Hepatocyte (in vitro differentiated cells): Measurements from ENCODE around the gene HDAC11. TPM values are rescaled to one million over a fixed set of nuclear protein-coding genes. Genes with fewer than 3 reads are reported as not detected.

ENCODE experiments used
- DNase-seq: peaks from one replicate; pipeline ENCODE4 v3.0.0-alpha.2; 2016; ENCODE audit warnings: low spot score
- H2AFZ ChIP-seq: fragments of 200-600 bp; sonication (generic); 2 replicates; pipeline ENCODE4 v1.6.0; 2016; ENCODE audit warnings: antibody characterized with exemption, mild to moderate bottlenecking
- H3K27ac ChIP-seq: fragments of 200-600 bp; sonication (generic); 2 replicates; pipeline ENCODE4 v1.5.1; 2016; ENCODE audit warnings: mild to moderate bottlenecking
- H3K27me3 ChIP-seq: fragments of 200-600 bp; sonication (generic); 2 replicates; pipeline ENCODE4 v1.6.1; 2016
- H3K36me3 ChIP-seq: fragments of 200-600 bp; sonication (generic); replicated peaks from 2 replicates; pipeline ENCODE4 v1.5.1; 2016; ENCODE audit warnings: low read depth; ENCODE audit not compliant: insufficient read depth
- H3K4me1 ChIP-seq: fragments of 200-600 bp; sonication (generic); 2 replicates; pipeline ENCODE4 v1.5.1; 2016; ENCODE audit warnings: mild to moderate bottlenecking, moderate library complexity; ENCODE audit not compliant: insufficient read depth
- H3K4me2 ChIP-seq: fragments of 200-600 bp; sonication (generic); 2 replicates; pipeline ENCODE4 v1.6.0; 2016
- H3K4me3 ChIP-seq: fragments of 200-600 bp; sonication (generic); 2 replicates; pipeline ENCODE4 v1.5.1; 2016; ENCODE audit warnings: mild to moderate bottlenecking
- H3K79me2 ChIP-seq: fragments of 200-600 bp; sonication (generic); 2 replicates; pipeline ENCODE4 v1.6.0; 2017; ENCODE audit warnings: mild to moderate bottlenecking
- H3K9me2 ChIP-seq: fragments of 200-600 bp; sonication (generic); replicated peaks from 2 replicates; pipeline ENCODE4 v1.6.0; 2017; ENCODE audit warnings: mild to moderate bottlenecking; ENCODE audit not compliant: insufficient read depth
- H3K9me3 ChIP-seq: fragments of 200-600 bp; sonication (generic); 2 replicates; pipeline ENCODE4 v1.5.1; 2016; ENCODE audit warnings: low read depth, mild to moderate bottlenecking
- H4K20me1 ChIP-seq: fragments of 200-600 bp; sonication (generic); 2 replicates; pipeline ENCODE4 v1.6.0; 2016; ENCODE audit warnings: mild to moderate bottlenecking; ENCODE audit not compliant: insufficient read depth, poor library complexity, severe bottlenecking
- CTCF ChIP-seq: fragments of 200-600 bp; sonication (generic); IDR thresholded peaks from 2 replicates; pipeline ENCODE4 v1.5.1; 2016; ENCODE audit warnings: antibody characterized with exemption, mild to moderate bottlenecking; ENCODE audit not compliant: poor library complexity
- EZH2 ChIP-seq: fragments of 200-600 bp; sonication (generic); IDR thresholded peaks from 2 replicates; pipeline ENCODE4 v1.6.1; 2016; ENCODE audit warnings: antibody characterized with exemption, mild to moderate bottlenecking, borderline replicate concordance
- EZH2phosphoT487 ChIP-seq: fragments of 200-600 bp; sonication (generic); IDR thresholded peaks from one replicate; pipeline ENCODE4 v1.6.1; 2018; ENCODE audit warnings: antibody characterized with exemption, mild to moderate bottlenecking, low read depth, moderate library complexity; ENCODE audit not compliant: unreplicated experiment, severe bottlenecking
- WGBS: methylation state at CpG from one replicate; pipeline ENCODE4 v1.1.6; 2016; ENCODE audit warnings: low lambda C conversion rate; ENCODE audit errors: missing lambda C conversion rate; 5-methylcytosine and 5-hydroxymethylcytosine counted together
- polyA plus RNA-seq: library from polyadenylated mRNA; unstranded; fragments of >200 nt; fragmentation: Nextera tagmentation; extraction: Ambion mirVana; gene quantifications from 2 replicates; pipeline ENCODE4 v1.2.1, GENCODE V29; 2016
- total RNA-seq: library from RNA; depleted of rRNA; stranded (reverse); fragments of >200 nt; gene quantifications from 2 replicates; pipeline ENCODE4 v1.2.3, GENCODE V29; 2014

HDAC11 gene
- total and polyA plus RNA-seq, 2 experiments from 2014 or later: 8.4 to 12.3 TPM

GRCh38 chr3:13536832-13537231, 56.7 kb downstream of the HDAC11 start:
- 38% methylated on average over 8 of the region's 8 CpGs for WGBS
- H3K9me2 ChIP-seq: no peaks in the 10 kb centered on the region
- DNase-seq: no peak
- H3K36me3 ChIP-seq: no peaks in the 10 kb centered on the region
- H4K20me1 ChIP-seq: no peaks in the 10 kb centered on the region
- no peaks in the 10 kb centered on the region for H3K79me2 ChIP-seq
- H3K27me3 ChIP-seq: no peaks in the 10 kb centered on the region
- H3K9me3 ChIP-seq: no peaks in the 10 kb centered on the region
- H2AFZ ChIP-seq: no peak overlapping the region
- no peak overlapping the region for H3K4me2 ChIP-seq
- H3K27ac ChIP-seq: peak overlapping the region; percentile 31
- no peak overlapping the region for H3K4me3 ChIP-seq
- no peaks in the 10 kb centered on the region for H3K4me1 ChIP-seq
- TF ChIP-seq EZH2: no peak
- TF ChIP-seq EZH2phosphoT487: no peak
- no peak for TF ChIP-seq CTCF

- no peak overlapping the region for H3K27ac ChIP-seq
- no peaks in the 10 kb centered on the region for H3K27me3 ChIP-seq
- no peaks in the 10 kb centered on the region for H4K20me1 ChIP-seq
- H3K79me2 ChIP-seq: no peaks in the 10 kb centered on the region
- 97% methylated on average over 6 of the region's 6 CpGs for WGBS
- no peak overlapping the region for H3K4me2 ChIP-seq
- TF ChIP-seq EZH2phosphoT487 (no peak), EZH2 (no peak), CTCF (no peak)
- H2AFZ ChIP-seq: no peak overlapping the region
- H3K9me3 ChIP-seq: no peaks in the 10 kb centered on the region
- DNase-seq: no peak
- H3K4me1 ChIP-seq: no peaks in the 10 kb centered on the region
- H3K4me3 ChIP-seq: no peak overlapping the region
- H3K36me3 ChIP-seq: no peaks in the 10 kb centered on the region
- no peaks in the 10 kb centered on the region for H3K9me2 ChIP-seq
Observed at GRCh38 chr3:13537244-13537908, 57.3 kb downstream of the HDAC11 start.

- H3K27me3 ChIP-seq: no peaks in the 10 kb centered on the region
- no peak overlapping the region for H3K4me3 ChIP-seq
- DNase-seq: no peak
- H3K4me1 ChIP-seq: no peaks in the 10 kb centered on the region
- no peak overlapping the region for H3K4me2 ChIP-seq
- H2AFZ ChIP-seq: no peak overlapping the region
- no peaks in the 10 kb centered on the region for H4K20me1 ChIP-seq
- H3K9me2 ChIP-seq: no peaks in the 10 kb centered on the region
- no peaks in the 10 kb centered on the region for H3K9me3 ChIP-seq
- H3K36me3 ChIP-seq: no peaks in the 10 kb centered on the region
- WGBS: 66% methylated on average over 6 of the region's 6 CpGs
- no peak for TF ChIP-seq CTCF
- H3K27ac ChIP-seq: no peak overlapping the region
- no peaks in the 10 kb centered on the region for H3K79me2 ChIP-seq
Observed at GRCh38 chr3:13537909-13538296, 57.8 kb downstream of the HDAC11 start.
